ENCODE results near the gene ARSB. TPM values are rescaled to one million over a fixed set of nuclear protein-coding genes. Genes with fewer than 3 reads are reported as not detected.

Gene ARSB
- total and polyA plus RNA-seq, 9 of the 15 experiments (the other 6 are each of a cell fraction or from before 2014, with no cell fraction given) = 0.52 to 4.6 (median 2.4) TPM

- no peak for TF ChIP-seq PTRF (tag; IDR thresholded peaks at IDR 0.05)
- peak in 1 of 2 experiments; percentile 85; a peak in 2 of 4 replicates for TF ChIP-seq ZMIZ1 (IDR thresholded peaks at IDR 0.05; ENCODE audit: low read depth in 2 of 2, low read length in 2 of 2)
- TF ChIP-seq ZNF77 (CRISPR knock-in tag; IDR thresholded peaks at IDR 0.05) = no peak
- TF ChIP-seq, protein P1, sequence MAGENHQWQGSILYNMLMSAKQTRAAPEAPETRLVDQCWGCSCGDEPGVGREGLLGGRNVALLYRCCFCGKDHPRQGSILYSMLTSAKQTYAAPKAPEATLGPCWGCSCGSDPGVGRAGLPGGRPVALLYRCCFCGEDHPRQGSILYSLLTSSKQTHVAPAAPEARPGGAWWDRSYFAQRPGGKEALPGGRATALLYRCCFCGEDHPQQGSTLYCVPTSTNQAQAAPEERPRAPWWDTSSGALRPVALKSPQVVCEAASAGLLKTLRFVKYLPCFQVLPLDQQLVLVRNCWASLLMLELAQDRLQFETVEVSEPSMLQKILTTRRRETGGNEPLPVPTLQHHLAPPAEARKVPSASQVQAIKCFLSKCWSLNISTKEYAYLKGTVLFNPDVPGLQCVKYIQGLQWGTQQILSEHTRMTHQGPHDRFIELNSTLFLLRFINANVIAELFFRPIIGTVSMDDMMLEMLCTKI (IDR thresholded peaks at IDR 0.05; ENCODE audit: partially characterized antibody) = no peak
- no peak for TF ChIP-seq ZNF668 (CRISPR knock-in tag; IDR thresholded peaks at IDR 0.05)
- no peak for TF ChIP-seq PURB (CRISPR knock-in tag; IDR thresholded peaks at IDR 0.05; ENCODE audit: low read depth)
- TF ChIP-seq PHF8 (IDR thresholded peaks at IDR 0.05; ENCODE audit: borderline replicate concordance, low read length) = no peak
- TF ChIP-seq MEIS2 (IDR thresholded peaks at IDR 0.05; ENCODE audit: partially characterized antibody) = peak; percentile 75
- no peak for TF ChIP-seq TAF15 (IDR thresholded peaks at IDR 0.05; ENCODE audit: low read depth, low read length)
- no peak for TF ChIP-seq POLR2H (tag; IDR thresholded peaks at IDR 0.05; ENCODE audit: low read depth)
- TF ChIP-seq ZNF785 (CRISPR knock-in tag; IDR thresholded peaks at IDR 0.05) = no peak
- no peak for TF ChIP-seq ZSCAN29 (IDR thresholded peaks at IDR 0.05)
- no peak for TF ChIP-seq IRF2 (CRISPR knock-in tag; IDR thresholded peaks at IDR 0.05)
- TF ChIP-seq HNRNPL (IDR thresholded peaks at IDR 0.05; ENCODE audit: low read depth, low read length) = no peak
- TF ChIP-seq, protein P2, sequence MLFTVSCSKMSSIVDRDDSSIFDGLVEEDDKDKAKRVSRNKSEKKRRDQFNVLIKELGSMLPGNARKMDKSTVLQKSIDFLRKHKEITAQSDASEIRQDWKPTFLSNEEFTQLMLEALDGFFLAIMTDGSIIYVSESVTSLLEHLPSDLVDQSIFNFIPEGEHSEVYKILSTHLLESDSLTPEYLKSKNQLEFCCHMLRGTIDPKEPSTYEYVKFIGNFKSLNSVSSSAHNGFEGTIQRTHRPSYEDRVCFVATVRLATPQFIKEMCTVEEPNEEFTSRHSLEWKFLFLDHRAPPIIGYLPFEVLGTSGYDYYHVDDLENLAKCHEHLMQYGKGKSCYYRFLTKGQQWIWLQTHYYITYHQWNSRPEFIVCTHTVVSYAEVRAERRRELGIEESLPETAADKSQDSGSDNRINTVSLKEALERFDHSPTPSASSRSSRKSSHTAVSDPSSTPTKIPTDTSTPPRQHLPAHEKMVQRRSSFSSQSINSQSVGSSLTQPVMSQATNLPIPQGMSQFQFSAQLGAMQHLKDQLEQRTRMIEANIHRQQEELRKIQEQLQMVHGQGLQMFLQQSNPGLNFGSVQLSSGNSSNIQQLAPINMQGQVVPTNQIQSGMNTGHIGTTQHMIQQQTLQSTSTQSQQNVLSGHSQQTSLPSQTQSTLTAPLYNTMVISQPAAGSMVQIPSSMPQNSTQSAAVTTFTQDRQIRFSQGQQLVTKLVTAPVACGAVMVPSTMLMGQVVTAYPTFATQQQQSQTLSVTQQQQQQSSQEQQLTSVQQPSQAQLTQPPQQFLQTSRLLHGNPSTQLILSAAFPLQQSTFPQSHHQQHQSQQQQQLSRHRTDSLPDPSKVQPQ (CRISPR knock-in tag; IDR thresholded peaks at IDR 0.05; ENCODE audit: borderline replicate concordance) = no peak
- no peak for TF ChIP-seq ZNF12 (CRISPR knock-in tag; IDR thresholded peaks at IDR 0.05)
- TF ChIP-seq, protein P3, sequence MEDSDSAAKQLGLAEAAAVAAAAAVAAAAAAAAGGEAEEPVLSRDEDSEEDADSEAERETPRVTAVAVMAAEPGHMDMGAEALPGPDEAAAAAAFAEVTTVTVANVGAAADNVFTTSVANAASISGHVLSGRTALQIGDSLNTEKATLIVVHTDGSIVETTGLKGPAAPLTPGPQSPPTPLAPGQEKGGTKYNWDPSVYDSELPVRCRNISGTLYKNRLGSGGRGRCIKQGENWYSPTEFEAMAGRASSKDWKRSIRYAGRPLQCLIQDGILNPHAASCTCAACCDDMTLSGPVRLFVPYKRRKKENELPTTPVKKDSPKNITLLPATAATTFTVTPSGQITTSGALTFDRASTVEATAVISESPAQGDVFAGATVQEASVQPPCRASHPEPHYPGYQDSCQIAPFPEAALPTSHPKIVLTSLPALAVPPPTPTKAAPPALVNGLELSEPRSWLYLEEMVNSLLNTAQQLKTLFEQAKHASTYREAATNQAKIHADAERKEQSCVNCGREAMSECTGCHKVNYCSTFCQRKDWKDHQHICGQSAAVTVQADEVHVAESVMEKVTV (CRISPR knock-in tag; IDR thresholded peaks at IDR 0.05) = no peak
- TF ChIP-seq SUPT5H (IDR thresholded peaks at IDR 0.05) = no peak
- no peak for TF ChIP-seq LCOR (CRISPR knock-in tag; IDR thresholded peaks at IDR 0.05)
These were observed 213.6 kb downstream of the ARSB start (continued) for GRCh38 chr5:78771260-78772205.

All from K562 (cell line).